Cortex of kidney (tissue), 1 donor: ENCODE data around the gene UBL3.

Source experiments
- DNase-seq: peaks from one replicate; lab custom pipeline; 2025; lab: John Stamatoyannopoulos, UW

UBL3 gene

DNA sequence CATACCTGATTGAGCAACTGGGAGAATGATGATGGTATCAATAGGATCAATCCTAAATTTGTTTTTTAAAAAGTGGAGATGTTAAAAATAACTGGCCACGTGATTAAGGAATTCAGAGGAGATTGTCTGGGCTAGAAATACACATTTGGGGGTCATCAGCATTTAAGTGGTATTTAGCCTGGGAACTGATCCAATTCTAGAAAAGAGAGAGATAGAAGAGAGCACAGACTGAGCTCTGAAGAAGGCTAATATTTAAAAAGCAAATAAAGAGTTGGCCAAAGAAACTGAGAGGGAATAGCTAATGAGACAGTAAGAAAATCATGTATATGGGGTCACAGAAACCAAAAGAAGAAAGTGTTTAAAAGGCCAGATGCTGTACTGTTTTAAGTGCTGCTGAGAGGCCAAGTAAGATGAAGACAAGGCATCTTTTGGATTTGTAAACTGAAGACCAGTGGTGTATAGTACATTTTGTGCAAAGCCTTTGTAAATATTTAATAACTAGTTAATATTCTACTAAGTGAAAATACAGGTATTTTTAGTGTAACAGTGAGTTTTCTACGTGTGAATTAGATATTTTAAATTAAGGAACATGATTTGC is 40.2 kb downstream of the UBL3 start:
- no peak for DNase-seq

DNA sequence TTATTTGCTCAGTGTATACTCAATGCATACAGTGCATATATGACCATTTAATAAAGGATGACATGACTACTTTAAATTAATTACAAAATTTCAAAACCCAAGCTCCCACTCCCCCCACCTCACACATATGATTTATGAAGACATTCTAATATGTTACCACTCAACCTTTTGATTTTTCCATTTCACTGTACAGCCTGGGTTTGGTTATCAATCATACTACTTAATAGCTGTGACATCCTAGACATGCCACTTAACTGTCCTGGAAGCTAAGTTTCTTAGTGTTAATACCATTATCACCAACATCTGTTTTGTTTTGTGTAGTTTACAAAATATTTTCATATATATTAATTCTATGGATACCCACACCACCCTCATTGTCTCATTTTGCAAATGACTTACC is 42.2 kb downstream of the UBL3 start:
- no peak for DNase-seq

DNA sequence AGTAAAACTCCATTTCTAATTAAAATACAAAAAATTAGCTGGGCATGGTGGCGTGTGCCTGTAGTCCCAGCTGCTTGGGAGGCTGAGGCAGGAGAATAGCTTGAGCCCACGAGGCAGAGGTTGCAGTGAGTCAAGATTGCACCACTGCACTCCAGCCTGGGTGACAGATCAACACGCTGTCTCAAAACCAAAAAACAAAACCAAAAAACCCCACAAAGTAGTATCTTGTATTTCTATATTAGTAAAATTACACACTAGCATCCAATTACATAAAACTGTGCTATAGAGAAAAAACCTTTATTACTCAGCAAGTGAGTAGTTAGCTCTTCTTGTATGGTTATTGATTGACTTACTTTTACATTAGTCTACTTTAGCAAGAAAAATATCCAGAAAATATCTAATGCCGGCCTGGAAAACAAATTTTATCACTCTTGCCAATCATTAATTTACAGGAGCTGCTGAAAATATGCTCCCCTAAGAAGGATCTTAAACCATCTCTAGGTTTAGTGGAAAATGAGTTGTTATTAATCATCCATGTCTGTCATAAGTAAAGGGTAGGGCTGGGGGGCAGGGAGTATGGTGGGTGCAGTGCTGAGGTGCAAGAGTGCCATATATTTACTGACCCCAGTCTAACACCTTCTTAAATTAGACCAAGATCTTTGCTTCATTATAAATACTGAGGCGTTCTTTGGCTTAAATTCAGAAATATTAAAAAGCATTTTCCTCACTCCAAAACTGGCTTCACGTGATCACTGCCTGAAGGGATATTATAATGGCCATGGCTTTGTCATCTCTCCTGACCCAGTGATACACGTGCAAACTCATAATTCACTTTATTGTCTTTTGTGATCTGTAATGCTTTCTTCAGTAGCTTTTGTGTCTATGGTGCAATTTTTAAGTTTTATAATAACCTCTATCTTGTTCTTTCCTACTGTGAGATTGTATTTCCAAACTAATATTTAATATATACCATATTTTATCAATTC is 44.1 kb downstream of the UBL3 start:
- no peak for DNase-seq

DNA sequence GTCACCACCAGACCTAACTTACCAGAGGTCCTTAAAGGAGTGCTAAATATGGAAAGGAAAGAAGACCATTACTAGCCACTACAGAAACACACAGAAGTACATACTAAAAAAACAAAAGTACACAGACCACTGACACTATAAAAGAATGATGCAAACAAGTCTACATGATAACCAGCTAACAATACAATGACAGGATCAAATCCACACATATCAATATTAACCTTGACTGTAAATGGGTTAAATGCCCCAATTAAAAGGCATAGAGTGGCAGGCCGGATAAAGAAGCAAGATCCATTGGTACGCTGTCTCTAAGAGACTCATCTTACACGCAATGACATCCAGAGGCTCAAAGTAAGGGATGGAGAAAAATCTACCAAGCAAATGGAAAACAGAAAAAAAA is 47.2 kb downstream of the UBL3 start:
- no peak for DNase-seq

DNA sequence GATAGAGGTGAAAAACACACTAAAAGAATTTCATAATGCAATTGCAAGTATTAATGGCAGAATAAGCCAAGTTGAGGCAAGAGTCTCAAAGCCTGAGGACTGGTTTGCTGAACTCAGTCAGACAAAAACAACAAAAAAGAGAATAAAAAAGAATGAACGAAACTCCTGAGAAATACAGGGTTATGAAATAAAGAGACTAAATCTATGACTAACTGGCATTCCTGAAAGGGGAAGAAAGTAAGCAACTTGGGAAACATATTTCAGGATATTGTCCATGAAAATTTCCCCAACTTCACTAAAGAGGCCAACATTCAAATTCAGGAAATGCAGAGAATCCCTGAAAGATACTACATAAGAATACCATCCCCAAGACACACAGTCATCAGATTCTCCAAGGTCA is 47.8 kb downstream of the UBL3 start:
- no peak for DNase-seq

DNA sequence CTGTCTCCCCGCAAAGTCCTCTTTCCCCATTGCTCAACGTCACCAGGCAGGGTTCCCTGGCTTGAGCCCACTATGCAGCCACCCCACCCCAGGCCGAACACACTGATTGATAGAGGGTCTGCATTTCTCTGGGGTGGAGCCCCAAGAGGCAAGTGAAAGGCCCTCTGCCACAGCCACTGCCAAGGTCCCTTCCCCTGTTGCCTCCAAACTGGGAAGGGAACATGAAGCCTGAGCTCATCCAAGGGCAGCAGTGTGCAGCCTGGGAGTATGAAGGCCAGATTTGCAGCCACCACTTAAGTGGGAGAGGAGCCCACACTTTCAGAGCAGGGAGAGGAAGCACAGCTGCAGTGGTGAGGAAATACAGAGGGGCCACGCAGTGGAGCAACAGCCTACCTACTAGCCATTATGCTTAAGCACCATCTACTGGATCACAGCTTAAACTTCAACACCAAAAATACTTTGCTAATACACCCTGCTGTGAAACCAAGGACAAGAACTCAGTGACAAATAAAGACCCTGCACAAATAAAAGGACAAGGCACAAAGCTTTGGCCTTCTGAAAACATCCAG is 48.6 kb downstream of the UBL3 start:
- DNase-seq = no peak

DNA sequence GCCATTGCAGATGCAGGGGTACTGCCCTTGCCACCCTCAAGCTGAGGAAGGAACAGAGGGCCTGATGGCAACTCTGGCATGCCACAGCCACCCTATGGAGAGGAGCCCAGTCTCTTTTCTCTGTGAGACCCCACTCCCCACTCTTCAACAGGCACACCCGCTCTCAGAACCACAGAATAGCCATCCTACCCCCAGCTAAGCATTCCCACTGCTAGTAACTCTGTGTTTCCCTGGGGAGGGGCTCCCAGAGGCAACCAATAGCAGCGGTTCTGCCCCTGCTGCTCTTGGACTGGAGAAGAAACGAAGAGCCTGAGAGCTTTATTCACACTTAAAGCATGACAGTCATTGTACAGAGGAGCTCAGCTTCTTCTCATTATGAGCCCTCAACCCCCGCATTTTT is 49.3 kb downstream of the UBL3 start:
- DNase-seq = no peak

DNA sequence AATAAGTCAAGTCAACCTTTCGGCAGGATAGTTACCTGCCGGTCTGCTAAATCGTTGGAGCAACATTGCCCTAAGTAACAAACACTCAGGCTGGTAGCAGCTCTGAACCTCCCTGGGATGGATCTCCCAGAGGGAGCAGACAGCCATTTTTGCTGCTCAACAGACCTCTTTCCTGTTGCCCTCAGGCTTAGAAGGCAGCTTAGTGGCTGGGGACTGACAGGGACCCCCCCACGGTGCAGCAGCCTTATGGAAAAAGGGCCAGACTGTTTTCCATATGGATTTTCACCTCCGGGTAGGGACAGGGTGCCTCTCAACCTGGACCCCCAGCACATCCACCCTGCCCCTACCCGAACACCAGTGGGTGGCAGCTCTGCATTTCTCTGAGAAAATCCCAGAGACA is 49.7 kb downstream of the UBL3 start:
- no peak for DNase-seq

DNA sequence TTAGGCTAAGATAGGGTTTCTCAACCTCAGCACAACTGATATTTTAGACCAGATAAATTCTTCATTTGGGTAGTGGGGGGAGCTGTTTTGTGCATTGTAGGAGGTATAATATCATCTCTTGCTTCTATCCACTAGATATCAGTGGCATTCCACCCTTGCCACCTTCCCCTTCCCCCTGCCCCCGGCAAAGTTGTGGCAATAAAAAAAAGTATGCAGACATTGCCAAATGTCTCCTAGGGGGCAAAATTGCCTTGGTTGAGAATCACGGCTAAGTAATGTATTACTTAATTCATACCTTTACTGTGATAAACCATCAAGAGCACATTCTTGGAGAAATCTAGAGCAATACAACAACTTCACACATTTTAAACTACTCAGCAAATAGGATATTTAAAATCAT is 51.4 kb downstream of the UBL3 start:
- no peak for DNase-seq

DNA sequence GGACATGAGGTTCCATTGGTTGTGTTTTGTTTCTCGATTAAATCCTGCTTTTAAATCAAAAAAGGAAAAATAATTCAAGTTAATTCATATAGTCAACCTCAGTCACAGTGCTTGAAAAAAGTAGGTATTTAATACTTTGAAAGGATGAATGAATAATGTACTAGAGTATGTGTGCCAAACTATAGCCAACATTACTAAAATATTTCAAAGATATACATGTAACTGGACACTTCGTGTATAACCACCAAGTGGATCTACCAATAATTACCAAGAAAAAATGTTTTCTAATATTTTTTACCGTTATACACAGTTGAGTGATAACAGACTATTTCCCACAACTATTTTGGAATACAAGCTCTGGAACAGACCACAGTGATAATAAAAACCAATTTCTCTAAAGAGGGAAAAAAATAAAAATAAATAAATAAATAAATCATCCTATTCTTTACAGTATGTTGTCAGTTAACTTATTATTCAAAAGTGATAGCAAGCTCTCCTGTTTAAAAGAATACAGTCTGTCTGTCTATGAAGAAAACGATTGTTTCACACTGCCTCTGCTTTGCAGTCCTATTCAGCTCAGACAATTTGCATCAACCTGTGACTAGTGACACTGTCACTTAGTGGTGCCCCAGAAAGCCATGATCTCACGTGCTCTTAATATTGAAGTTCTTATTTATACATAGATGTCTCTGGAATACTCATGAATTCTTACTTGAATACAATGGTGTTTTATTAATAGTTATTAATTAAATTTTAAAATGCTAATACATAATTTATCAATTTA is 58.2 kb downstream of the UBL3 start:
- no peak for DNase-seq

DNA sequence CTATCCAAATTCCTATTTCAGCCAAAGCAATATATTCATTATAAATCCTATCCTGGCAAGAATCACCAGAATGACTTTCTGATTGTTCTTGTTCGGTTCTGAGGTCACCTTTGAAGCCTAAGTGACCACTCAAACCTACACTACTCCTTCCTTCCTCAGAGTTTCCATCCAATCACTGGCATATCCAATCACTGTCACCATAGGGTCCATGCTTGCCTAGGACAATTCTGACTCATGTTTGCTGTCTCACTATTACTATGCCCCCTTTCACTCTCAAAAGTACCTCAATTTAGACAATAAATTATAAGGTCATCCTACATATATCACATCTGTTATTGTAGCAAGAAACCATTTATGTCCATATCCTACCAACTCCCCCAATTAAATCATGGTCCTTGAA is 58.9 kb downstream of the UBL3 start:
- DNase-seq = no peak

DNA sequence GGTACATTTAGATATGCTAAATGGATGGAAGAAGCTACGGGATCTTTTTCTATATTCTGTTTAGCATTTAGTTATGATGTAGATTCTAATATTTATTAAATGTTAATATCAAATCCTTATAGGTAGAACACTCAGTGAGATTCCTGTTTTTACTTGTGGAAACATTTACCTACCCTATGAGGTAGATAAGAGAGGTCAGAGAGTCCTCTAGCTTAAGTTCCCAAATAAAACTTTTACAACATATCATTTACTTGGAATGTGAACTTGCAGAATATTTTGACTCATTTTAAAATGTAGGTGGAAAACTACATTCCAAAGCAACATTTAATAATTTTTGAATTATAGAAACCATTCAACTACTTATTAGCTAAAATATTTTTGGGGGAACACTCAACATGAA is 63.7 kb downstream of the UBL3 start:
- no peak for DNase-seq

DNA sequence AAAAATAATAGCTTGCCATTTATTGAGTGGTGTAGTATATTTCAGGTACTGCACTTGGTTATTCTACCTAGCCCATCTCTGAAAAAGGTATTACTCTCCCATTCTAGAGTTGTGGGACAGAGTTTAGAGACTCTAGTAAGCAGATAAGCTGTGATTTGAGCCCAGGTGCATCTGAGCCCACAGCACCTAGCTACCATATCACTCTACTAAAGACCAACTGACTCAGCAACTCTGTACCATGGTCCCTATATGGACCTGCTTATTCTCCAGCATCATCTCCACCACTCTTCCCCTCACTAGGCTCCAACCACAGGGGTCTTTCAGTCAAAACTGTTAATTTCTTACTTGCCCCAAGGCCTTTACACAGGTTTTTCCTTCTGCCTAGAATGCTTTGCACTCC is 64.4 kb downstream of the UBL3 start:
- no peak for DNase-seq

DNA sequence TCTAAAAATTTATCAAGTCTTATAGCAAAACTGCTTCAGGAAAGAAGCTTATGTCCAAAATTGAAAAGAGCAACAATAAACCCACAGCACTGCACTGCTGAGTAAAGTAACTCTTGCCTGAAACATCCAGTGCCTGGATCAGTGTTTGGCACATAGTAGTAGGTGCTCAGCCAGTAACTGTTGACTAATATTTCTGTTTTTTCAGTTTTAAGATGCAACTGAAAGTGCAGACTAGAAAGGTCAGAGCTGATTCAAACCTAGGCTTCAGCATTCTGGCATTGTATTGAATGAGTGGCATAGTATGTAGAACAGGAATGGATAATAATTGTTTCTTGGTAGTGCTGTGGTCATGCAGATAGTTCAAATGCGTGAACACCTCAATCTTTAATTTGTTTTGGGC is 67.6 kb downstream of the UBL3 start:
- DNase-seq = no peak

DNA sequence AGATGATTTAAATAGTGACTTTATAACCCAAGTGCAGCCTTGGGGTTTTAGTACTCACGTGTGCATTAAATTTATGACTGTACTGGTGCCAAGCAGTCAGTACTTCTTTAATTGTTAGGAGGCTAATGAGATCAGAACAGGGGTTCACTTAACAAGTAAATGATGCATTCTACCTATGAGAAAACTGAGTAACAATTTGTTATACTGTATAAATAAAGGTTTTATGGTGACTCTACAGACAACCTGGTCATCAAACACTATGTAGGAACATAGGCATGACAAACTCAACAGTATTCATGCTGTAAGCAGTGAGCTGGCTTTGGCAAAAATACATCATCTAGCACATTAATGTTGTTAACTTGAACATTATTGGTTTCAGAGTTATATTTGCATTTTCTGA is 75.6 kb downstream of the UBL3 start:
- no peak for DNase-seq

DNA sequence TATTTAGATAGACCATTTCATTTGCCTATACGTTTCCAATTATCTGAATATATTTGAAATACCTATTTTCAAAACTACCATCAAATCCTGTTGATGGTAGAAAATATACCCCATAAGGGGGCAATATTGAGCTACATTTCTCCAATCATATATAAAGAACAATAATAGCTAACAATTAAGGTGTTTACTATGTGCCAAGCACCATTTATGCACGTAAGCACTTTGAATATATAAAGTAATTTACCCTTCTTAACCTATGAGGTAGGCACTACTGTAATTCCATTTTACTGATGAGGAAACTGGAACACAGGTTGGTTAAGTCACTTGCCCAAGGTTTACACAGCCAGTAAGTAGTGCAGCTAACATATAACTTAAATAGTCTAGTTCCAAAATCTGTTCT is 79.2 kb downstream of the UBL3 start:
- no peak for DNase-seq

DNA sequence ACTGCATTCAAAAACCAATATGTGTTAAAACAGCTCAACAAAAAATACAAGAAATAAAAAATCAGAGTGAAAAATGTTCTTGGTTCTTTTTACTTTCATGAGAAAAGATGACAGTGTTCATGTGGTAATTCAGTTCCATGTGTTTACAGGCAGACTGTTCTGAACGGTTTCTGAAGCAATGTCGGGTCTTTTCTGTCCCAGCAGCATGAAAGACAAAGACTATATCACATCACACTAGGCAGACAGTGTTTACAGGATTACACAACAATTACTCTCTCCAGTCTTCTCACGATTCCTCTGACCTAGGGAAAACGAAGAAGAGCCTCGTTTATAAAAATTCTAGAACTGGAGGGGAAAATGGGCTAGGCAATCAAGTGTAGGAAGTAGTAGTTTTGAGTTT is 83.4 kb downstream of the UBL3 start:
- DNase-seq = no peak

DNA sequence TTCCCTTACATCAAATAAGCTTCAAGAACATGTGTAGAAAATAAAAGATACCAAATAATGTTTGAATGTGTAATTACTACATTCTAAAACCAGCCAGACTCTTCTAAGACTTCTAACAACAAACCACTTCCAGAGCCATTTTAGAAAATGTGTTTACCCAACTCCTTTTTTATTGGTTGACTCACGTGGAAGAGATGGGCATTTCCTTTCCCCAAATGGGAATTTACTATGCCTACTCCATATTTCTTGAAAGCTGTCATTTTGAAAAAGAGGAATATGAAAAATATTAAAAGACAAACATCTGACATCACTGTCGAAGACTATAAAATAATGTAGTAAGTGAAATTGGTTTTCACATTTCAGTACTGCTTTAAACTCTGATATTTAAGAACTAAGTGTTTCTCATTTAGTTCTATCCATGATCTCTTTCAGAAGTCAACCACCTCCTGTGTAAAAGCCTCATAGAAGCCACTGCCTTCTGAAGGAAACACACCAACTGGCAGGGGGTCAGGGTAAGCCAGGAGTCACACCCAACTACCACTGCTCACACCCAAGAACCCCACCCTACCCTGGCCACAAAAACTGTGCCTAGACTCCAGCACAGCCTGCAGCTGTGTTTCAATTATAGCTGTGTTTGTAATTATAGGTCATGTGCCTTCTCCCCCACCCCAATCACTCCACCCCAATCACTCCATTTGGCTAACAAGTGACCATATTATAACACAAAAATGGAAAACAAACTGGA is 86.8 kb downstream of the UBL3 start:
- no peak for DNase-seq

DNA sequence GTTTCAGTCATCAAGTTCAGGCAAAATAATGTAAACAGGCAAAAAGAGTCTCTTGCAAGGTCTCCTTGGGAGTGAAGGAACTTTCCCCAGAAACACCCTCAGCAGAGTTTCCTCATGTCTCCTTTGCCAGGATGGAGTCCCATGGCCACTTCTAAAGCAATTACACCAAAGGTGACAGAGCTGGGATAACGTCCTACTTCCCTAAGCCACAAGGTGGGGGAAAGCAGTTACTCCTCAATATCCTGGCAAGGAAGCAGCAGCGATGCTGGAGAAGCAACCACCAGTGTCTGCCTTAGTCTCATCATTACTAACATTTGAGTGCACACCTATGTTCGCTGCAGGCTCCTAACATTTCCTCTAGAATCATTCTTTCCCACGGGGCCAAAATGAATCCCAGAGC is 88.6 kb downstream of the UBL3 start:
- no peak for DNase-seq

DNA sequence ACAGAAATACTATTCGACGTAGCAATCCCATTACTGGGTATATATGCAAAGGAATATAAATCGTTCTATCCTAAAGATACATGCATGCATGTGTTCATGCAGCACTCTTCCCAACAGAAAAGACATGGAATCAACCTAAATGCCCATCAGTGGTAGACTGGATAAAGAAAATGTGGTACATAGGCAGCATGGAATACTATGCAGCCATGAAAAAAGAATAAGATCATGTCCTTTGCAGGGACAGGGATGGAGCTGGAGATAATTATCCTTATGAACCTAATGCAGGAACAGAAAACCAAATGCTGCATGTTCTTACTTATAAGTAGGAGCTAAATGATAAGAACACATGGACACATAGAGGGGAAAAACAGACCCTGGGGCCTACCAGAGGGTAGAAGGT is 89.3 kb downstream of the UBL3 start:
- no peak for DNase-seq

DNA sequence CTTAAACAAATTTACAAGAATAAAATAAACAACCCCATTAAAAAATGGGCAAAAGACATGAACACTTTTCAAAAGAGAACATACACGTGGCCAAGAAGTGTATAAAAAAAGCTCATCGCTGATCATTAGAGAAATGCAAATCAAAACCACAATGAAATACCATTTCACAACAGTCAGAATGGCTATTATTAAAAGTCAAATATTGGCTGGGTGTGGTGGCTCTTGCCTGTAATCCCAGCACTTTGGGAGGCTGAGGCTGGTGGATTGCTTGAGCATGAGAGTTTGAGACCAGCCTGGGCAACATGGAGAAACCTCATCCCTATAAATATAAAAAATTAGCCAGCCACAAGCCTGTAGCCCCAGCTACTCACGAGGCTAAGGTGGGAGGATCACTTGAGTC is 89.9 kb downstream of the UBL3 start:
- no peak for DNase-seq
